ENCODE data around the gene PRR36. TPM values are rescaled to one million over a fixed set of nuclear protein-coding genes. Genes with fewer than 3 reads are reported as not detected.
"Not testable (repeated sequence)": the region's sequence is repeated elsewhere in the genome, so short reads cannot be mapped to it uniquely, and the experiment has no call there.

PRR36 gene
- total RNA-seq, 4 donors from 2014 or later = 0.16 TPM; not detected in 3

- WGBS, 2 donors (ENCODE audit: low coverage in 1 of 2) = 49 to 60% methylated on average over 2 to 18 of the region's 18 CpGs
- Histone ChIP-seq H3K27me3 (peaks cover 3% of the 10 kb centered on the region), H3K36me3 (no peaks in the 10 kb centered on the region), H3K4me3 (no peak overlapping the region), H3K9me3 (no peaks in the 10 kb centered on the region), H3K4me1 (peaks cover 0 to 6% (median 3%) of the 10 kb centered on the region in 4 donors), H3K27ac (no peak overlapping the region)
- TF ChIP-seq EP300 (IDR thresholded peaks at IDR 0.05; ENCODE audit: low read depth) (no peak), CTCF (IDR thresholded peaks at IDR 0.05) (no peak), POLR2AphosphoS5 (IDR thresholded peaks at IDR 0.05) (no peak), POLR2A (IDR thresholded peaks at IDR 0.05) (peak; percentile 6)
- intact Hi-C loops (cut with DNase I; ENCODE audit: low total_unique reads) = loop anchor here (5.0 kb wide), 1 partner anchor 1438 kb away; no protein-coding TSS in a partner anchor
- in situ Hi-C loops (cut with MboI; ENCODE audit: low pct_ligation_motif_present in 1 of 4, low pct_unique_long_range_greater_than_20kb in 1 of 4, low sequenced_read_pairs in 3 of 4) = no loop called here
- DNase-seq = peak; percentile 43
Observed at GRCh38 chr19:7894612-7895309, 20.6 kb upstream of the PRR36 start.

GRCh38 chr19:7893362-7894101 is 19.3 kb upstream of the PRR36 start:
- DNase-seq; H3K4me3 ChIP-seq; H3K9me3 ChIP-seq; in situ Hi-C loops (cut with MboI; ENCODE audit: low pct_ligation_motif_present in 1 of 4, low pct_unique_long_range_greater_than_20kb in 1 of 4, low sequenced_read_pairs in 3 of 4); intact Hi-C loops (cut with DNase I; ENCODE audit: low total_unique reads); H3K36me3 ChIP-seq; H3K27ac ChIP-seq: not testable (repeated sequence)
- 87 to 97% methylated on average over 6 to 18 of the region's 18 CpGs for WGBS, 2 donors (ENCODE audit: low coverage in 1 of 2)
- H3K27me3 ChIP-seq = peaks cover 14% of the 10 kb centered on the region
- H3K4me1 ChIP-seq = peaks cover 0 to 11% (median 5%) of the 10 kb centered on the region in 4 donors

GRCh38 chr19:7888826-7889217 is 14.6 kb upstream of the PRR36 start:
- in situ Hi-C loops (cut with MboI; ENCODE audit: low pct_ligation_motif_present in 1 of 4, low pct_unique_long_range_greater_than_20kb in 1 of 4, low sequenced_read_pairs in 3 of 4) = no loop called here
- H3K27me3 ChIP-seq = peaks cover 38% of the 10 kb centered on the region
- peak overlapping the region in 1 of 4 donors; percentile 29 for H3K27ac ChIP-seq
- TF ChIP-seq POLR2AphosphoS5 (IDR thresholded peaks at IDR 0.05) (no peak), EP300 (IDR thresholded peaks at IDR 0.05; ENCODE audit: low read depth) (no peak), POLR2A (IDR thresholded peaks at IDR 0.05) (no peak), CTCF (IDR thresholded peaks at IDR 0.05) (no peak)
- H3K36me3 ChIP-seq = no peaks in the 10 kb centered on the region
- H3K4me3 ChIP-seq = peak overlapping the region in 3 of 4 donors; percentile 36 to 48 (median 43)
- 70% methylated on average over 8 of the region's 8 CpGs; no CpG with 5 or more reads in 1 of the 2 donors for WGBS, 2 donors (ENCODE audit: low coverage in 1 of 2)
- peaks cover 0 to 11% (median 9%) of the 10 kb centered on the region in 4 donors for H3K4me1 ChIP-seq
- H3K9me3 ChIP-seq = no peaks in the 10 kb centered on the region
- DNase-seq = peak; percentile 8
- intact Hi-C loops (cut with DNase I; ENCODE audit: low total_unique reads) = no loop called here

GRCh38 chr19:7888145-7888825 is 14.1 kb upstream of the PRR36 start, which contains the start of gene LRRC8E:
Gene LRRC8E, plus strand, starts transcription at chr19:7888510. Its CDS starts 7,094 bp downstream, at chr19:7895604.
- H3K9me3 ChIP-seq = no peaks in the 10 kb centered on the region
- peaks cover 38% of the 10 kb centered on the region for H3K27me3 ChIP-seq
- in situ Hi-C loops (cut with MboI; ENCODE audit: low pct_ligation_motif_present in 1 of 4, low pct_unique_long_range_greater_than_20kb in 1 of 4, low sequenced_read_pairs in 3 of 4) (no loop called here), intact Hi-C loops (cut with DNase I; ENCODE audit: low total_unique reads) (no loop called here)
- TF ChIP-seq POLR2A (IDR thresholded peaks at IDR 0.05) (peak; percentile 30), POLR2AphosphoS5 (IDR thresholded peaks at IDR 0.05) (no peak), EP300 (IDR thresholded peaks at IDR 0.05; ENCODE audit: low read depth) (no peak)
- no peaks in the 10 kb centered on the region for H3K36me3 ChIP-seq
- H3K4me1 ChIP-seq = peaks cover 0 to 11% (median 9%) of the 10 kb centered on the region in 4 donors
- peak within 1 kb of the TSS in 1 of 4 donors; percentile 29 for H3K27ac ChIP-seq
- peak within 1 kb of the TSS in 3 of 4 donors; percentile 36 to 48 (median 43) for H3K4me3 ChIP-seq
- WGBS, 2 donors (ENCODE audit: low coverage in 1 of 2) = 11% methylated on average over 50 of the region's 53 CpGs; no CpG with 5 or more reads in 1 of the 2 donors
- DNase-seq = peak; percentile 79
